HG03565 (cell line): Measurements from ENCODE around the gene TRIM74.
"Not testable (repeated sequence)": the region's sequence is repeated elsewhere in the genome, so short reads cannot be mapped to it uniquely, and the experiment has no call there.

Experiments
- ATAC-seq: cut with Tn5 transposase; IDR thresholded peaks from one replicate; pipeline ENCODE4 v1.9.1; 2021; ENCODE audit warnings: mild to moderate bottlenecking, moderate library complexity; ENCODE audit not compliant: unreplicated experiment

TRIM74 gene

GRCh38 chr7:72968980-72969516, at the start of gene TRIM74:
TSS of gene TRIM74 (minus strand) at chr7:72969466. CDS start at chr7:72966157, 3,309 bp downstream.
- not testable (repeated sequence) for ATAC-seq

- not testable (repeated sequence) for ATAC-seq
Measured at GRCh38 chr7:73006491-73006890, 37.2 kb upstream of the TRIM74 start.

GRCh38 chr7:73005693-73006447, 36.6 kb upstream of the TRIM74 start:
- ATAC-seq = peak; percentile 65

GRCh38 chr7:73005356-73005692, 36.1 kb upstream of the TRIM74 start:
- ATAC-seq = peak; percentile 71

DNA sequence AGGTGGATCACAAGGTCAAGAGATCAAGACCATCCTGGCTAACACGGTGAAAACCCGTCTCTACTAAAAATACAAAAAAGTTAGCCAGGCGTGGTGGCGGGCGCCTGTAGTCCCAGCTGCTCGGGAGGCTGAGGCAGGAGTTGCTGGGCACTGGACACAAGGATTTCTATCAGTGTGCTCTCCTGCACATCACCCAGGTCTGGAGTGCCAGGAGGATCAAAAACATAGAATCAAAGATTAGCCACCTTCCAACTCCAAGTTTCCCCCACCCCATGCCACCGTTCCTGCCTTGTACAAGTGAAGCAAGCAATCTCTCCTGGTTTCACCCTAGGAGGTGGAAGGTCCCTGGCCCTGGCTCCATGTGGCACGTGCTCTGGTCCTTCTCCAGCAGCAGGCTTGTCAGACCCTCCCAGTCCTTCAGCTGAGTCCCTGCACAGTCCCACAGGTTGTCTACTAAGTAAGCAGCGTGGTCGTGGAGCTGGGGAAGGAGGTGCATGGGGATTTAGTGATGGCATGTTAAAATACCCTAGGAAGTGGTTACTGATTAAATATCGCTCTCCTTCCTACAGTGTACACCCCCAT, 28.7 kb upstream of the TRIM74 start:
- not testable (repeated sequence) for ATAC-seq

DNA sequence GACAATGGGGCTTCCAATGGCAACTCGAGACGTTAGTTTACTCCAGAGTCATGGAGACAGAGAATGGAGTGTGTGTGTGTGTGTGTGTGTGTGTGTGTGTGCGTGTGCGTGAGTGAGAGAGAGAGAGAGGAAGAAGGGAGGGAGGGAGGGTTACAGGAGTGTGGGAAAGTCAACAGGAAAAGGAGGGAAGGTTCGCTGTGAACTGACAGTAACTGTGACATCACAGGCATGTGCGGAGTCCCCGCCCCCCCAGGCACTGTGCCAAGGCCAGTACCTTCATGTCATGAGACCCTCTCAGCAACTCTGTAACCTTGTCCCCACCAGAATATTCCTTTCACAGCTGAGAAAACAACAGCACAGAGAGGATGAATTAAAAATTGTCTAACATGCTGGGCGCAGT, 28.2 kb upstream of the TRIM74 start:
- not testable (repeated sequence) for ATAC-seq

DNA sequence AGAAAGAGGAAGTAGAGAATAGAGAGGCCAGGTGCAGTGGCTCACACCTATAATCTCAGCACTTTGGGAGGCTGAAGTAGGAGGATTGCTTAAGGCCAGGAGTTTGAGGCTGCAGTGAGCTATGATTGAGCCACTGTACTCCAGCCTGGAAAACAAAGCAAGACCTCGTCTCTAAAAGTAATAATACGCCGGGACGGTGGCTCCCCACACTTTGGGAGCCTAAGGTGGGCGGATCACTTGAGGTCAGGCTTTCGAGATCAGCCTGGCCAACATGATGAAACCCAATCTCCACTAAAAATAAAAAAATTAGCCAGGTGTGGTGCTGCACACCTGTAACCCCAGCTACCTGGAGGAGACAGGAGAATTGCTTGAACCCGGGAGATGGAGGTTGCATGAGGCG, 26.2 kb upstream of the TRIM74 start:
- not testable (repeated sequence) for ATAC-seq

DNA sequence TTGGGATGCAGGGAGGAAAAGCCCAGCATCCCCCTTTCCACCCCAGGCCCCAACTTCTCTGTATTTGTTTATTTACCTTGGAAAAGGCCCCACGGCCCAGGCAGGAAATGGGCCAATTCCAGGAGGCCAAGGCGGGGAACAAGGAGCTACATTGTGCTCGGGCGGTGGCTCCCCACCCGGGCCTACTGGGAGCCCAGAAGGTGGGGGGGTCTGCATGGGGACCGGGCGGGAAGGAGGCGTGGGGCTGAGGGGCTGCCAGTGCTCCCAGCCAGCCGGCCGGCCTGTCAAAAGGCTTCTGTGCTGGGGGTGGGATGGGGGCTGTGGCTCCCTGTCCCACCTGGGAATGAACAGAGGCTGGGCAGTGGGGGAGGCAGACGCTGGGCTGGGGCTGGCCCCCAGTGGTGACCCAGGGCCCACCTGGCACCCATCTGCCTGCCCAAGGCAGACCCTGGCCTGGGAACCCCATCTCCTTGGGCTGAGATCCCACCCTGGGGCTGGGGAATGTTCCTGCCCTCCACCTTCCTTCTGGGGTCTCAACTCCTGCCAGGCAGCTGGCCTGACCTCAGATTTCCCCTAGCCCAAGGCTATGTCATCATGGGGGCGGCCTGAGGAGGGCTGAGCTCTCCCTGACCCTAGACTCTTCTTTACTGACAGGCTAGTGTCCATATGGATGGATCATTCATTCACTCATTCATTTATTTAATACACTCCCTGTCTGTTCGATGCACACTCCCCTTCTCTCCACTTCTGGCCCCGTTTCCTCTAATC, 21.1 kb upstream of the TRIM74 start:
- not testable (repeated sequence) for ATAC-seq

DNA sequence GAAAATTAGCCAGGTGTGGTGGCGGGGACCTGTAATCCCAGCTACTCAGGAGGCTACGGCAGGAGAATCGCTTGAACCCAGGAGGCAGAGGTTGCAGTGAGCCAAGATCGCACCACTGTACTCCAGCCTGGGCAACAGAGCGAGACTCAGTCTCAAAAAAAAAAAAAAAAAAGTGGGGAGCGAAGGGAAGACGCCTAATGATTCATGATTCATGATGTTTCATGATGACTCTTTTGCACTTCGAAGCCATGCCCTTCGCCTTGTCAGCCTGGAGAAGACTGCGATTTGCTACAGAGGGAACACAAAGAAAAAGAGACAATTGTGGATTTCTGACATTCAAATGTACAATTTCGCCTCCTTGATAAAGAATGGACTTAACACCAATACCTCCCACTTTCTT, 12.8 kb upstream of the TRIM74 start:
- not testable (repeated sequence) for ATAC-seq

- ATAC-seq = not testable (repeated sequence)
Measured at GRCh38 chr7:72980382-72980781, 11.1 kb upstream of the TRIM74 start.

GRCh38 chr7:72976434-72976833, 7.2 kb upstream of the TRIM74 start:
- ATAC-seq = not testable (repeated sequence)

DNA sequence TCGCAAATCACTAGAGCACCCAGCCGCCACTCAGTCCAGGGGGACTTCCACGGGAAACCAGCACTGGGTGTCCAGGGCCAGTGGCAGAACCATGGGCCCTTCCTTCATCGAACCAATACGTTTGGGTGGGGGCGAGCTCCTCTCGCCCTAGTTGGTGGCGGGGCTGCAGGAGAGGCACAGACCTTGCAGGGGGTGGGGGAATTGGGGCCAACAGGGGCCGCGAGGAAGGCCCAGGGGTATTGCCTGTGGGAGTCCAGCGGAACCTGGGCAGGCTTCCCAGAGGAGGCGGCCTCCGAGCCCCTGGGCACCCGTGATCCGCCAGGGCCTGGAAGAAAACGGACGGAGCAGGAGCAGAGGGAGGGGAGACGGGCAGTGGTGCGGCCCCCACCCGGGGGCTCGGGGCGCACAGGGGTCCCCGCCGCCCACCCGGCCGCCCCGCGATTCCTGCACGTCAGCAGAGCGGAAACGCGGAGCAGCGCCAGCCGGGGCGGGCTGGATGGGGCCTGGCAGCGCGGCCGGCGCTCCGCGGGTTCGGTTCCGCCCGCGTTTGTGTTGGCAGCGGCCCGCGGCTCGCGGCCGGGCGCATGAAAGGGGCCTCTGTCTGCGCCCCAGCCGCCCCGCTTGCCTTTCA, 6.5 kb upstream of the TRIM74 start:
- ATAC-seq = not testable (repeated sequence)

- ATAC-seq = not testable (repeated sequence)
Measured at GRCh38 chr7:72974781-72975180, 5.5 kb upstream of the TRIM74 start.

- not testable (repeated sequence) for ATAC-seq
Measured at GRCh38 chr7:72971505-72971904, 2.2 kb upstream of the TRIM74 start.

DNA sequence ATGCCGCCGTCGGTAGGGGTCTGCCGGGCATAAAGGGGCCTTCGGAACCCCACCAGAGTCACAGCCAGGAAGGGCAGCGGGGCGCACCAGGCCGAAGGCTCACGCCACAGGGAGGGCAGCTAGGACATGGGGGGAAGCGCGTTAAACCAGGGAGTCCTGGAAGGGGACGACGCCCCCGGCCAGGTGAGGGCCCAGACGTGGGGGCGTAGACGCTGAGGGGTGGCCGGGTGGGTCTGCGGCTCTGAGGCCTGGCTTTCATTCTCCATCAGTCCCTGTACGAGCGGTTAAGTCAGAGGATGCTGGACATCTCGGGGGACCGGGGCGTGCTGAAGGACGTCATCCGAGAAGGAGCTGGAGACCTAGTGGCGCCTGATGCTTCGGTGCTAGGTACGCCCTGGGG, 422 bp upstream of the TRIM74 start:
- ATAC-seq = not testable (repeated sequence)

GRCh38 chr7:72966892-72967291, 2.4 kb downstream of the TRIM74 start:
- not testable (repeated sequence) for ATAC-seq

GRCh38 chr7:72965186-72965975, 3.9 kb downstream of the TRIM74 start:
- not testable (repeated sequence) for ATAC-seq

GRCh38 chr7:72963056-72963455, 6.2 kb downstream of the TRIM74 start:
- not testable (repeated sequence) for ATAC-seq

GRCh38 chr7:72961346-72961650, 8.0 kb downstream of the TRIM74 start:
- ATAC-seq = not testable (repeated sequence)

DNA sequence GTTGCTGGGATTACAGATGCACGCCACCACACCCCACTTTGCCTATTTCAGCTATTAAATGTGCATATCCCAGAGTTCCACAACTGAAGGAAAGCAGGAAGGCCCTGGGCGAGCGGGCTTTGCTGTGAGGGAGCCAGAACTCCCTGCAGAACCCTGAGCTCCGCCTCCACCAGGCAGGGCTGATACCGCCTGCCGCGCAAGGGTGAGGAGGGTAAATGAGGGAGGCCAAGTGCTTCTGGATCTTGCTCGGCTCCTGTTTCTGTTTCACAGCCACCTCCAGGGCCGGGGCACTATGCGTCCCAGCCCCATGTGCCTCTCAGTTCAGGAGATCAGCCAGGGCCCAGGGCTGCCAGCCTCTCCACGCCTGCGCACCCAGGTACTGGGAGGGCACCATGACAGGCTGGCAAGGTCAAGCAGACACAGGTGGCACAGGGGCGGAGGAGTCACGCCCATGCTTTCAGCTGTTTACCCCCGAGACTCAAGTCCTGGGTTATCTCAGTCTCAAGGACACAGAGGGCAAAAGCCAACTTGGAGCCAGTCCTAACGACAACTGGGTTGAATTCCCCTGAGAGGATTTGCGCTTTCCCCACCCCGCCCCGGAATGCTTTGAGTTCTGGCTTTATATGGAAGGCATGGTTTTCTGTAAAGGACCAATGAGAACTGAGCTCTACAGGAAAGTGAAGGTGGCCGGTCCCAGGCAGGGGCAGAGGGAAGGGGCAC, 8.5 kb downstream of the TRIM74 start:
- ATAC-seq = not testable (repeated sequence)
